GM12878 (cell line): ENCODE data around the gene COL17A1.

Experiments
- ATF2 ChIP-seq: IDR thresholded peaks from 2 replicates; pipeline ENCODE4 v1.6.1; 2012; ENCODE audit warnings: low read length, inconsistent platforms
- CTCF ChIP-seq, 3 experiments: IDR thresholded peaks in 2 of 3; conservative IDR thresholded peaks in 1 of 3; 2 replicates each; pipeline ENCODE4 v1.5.1; 2011; ENCODE audit warnings: low read depth in 3 of 3, low read length in 3 of 3, mild to moderate bottlenecking in 3 of 3, control low read depth in 2 of 3, moderate library complexity in 2 of 3, inconsistent platforms in 1 of 3, mixed read lengths in 1 of 3; ENCODE audit not compliant: control insufficient read depth in 2 of 3, insufficient read depth in 1 of 3; ENCODE audit errors: extremely low read depth in 1 of 3
- ETV6 ChIP-seq, 2 experiments: fragments of 450-650 bp in 1 of 2; IDR thresholded peaks in 1 of 2; conservative IDR thresholded peaks in 1 of 2; 2 replicates each; pipeline ENCODE4 v1.6.1; 2014; ENCODE audit warnings: antibody characterized with exemption in 1 of 2, borderline replicate concordance in 1 of 2, low read depth in 1 of 2, mild to moderate bottlenecking in 1 of 2, moderate library complexity in 1 of 2
- EZH2 ChIP-seq: IDR thresholded peaks from 2 replicates; pipeline ENCODE4 v1.6.1; 2012; ENCODE audit warnings: low read depth, mild to moderate bottlenecking, control low read depth, inconsistent platforms, low read length, borderline replicate concordance; ENCODE audit not compliant: control insufficient read depth
- HDAC2 ChIP-seq: fragments of 200-600 bp; sonication (generic); IDR thresholded peaks from 2 replicates; pipeline ENCODE4 v1.6.1; 2017
- JUND ChIP-seq: IDR thresholded peaks from 2 replicates; pipeline ENCODE4 v1.6.1; 2012; ENCODE audit warnings: low read depth, mild to moderate bottlenecking, low read length, improper control_type of control experiment, moderate library complexity
- MXI1 ChIP-seq: fragments of 150-350 bp; IDR thresholded peaks from 2 replicates; pipeline ENCODE4 v1.6.1; 2011; ENCODE audit warnings: low read depth, mild to moderate bottlenecking, inconsistent platforms, low read length, improper control_type of control experiment
- POLR2A ChIP-seq: IDR thresholded peaks from 2 replicates; pipeline ENCODE4 v1.6.1; 2011; ENCODE audit warnings: low read depth, mild to moderate bottlenecking, low read length
- PRDM15 ChIP-seq: fragments of 450-650 bp; formaldehyde crosslinking; IDR thresholded peaks from 2 replicates; pipeline ENCODE4 v1.4.0; 2020; ENCODE audit warnings: mild to moderate bottlenecking, moderate library complexity
- SIN3A ChIP-seq: IDR thresholded peaks from 2 replicates; pipeline ENCODE4 v1.6.1; 2012; ENCODE audit warnings: low read depth, low read length, improper control_type of control experiment
- SKIL ChIP-seq: fragments of 450-650 bp; IDR thresholded peaks from 2 replicates; pipeline ENCODE4 v1.6.1; 2017; ENCODE audit warnings: mild to moderate bottlenecking, low read depth, inconsistent platforms; ENCODE audit not compliant: poor library complexity, severe bottlenecking
- YY1 ChIP-seq: IDR thresholded peaks from 2 replicates; pipeline ENCODE4 v1.6.1; 2011; ENCODE audit warnings: low read depth, mild to moderate bottlenecking, low read length
- ZBTB33 ChIP-seq: fragments of 450-650 bp; IDR thresholded peaks from 2 replicates; pipeline ENCODE4 v1.6.1; 2017; ENCODE audit warnings: mild to moderate bottlenecking
- ZNF687 ChIP-seq: fragments of 450-650 bp; IDR thresholded peaks from 2 replicates; pipeline ENCODE4 v1.6.1; 2017; ENCODE audit warnings: mild to moderate bottlenecking, moderate library complexity

GRCh38 chr10:104100795-104101194 lies 15.1 kb upstream of the COL17A1 start:
- TF ChIP-seq HDAC2 (no peak), CTCF (IDR thresholded peaks at IDR 0.05 in 2 of 3, conservative IDR thresholded peaks at IDR 0.05 in 1 of 3; ENCODE audit: control insufficient read depth in 2 of 3, extremely low read depth in 1 of 3, insufficient read depth in 1 of 3, low read depth in 3 of 3, low read length in 3 of 3) (no peak), PRDM15 (CRISPR knock-in tag) (no peak), EZH2 (no peak), MXI1 (no peak), ATF2 (no peak), SKIL (no peak), ZBTB33 (no peak), ZNF687 (no peak), POLR2A (no peak), YY1 (no peak), SIN3A (no peak), JUND (no peak), ETV6 (conservative IDR thresholded peaks at IDR 0.05 in 1 of 2, IDR thresholded peaks at IDR 0.05 in 1 of 2; ENCODE audit: borderline replicate concordance in 1 of 2, low read depth in 1 of 2) (no peak)
